Femur (tissue), 1 donor: Measurements from ENCODE around the gene MEGF11.

Source experiments
- DNase-seq: peaks from one replicate; pipeline ENCODE4 v3.0.0-alpha.2; 2017

MEGF11 gene

DNA sequence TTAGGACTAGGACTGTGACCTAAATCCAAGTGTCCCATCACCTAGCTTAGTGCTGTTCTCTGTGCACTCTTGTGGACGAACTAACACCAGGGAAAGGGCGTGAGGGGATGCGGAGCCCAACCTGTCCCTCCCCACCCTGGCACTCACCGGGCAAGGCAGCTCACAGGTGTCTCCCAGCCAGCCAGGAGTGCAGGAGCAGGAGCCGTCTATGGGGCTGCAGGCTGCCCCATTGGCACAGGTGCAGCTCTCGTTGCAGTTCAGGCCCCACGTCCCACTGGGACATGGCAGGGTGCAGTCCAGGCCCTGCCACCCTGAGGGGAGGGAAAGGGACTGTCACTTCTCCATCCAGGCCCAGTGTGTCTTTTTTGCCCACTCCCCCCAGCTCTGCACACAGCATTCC is 324.0 kb downstream of the MEGF11 start:
- DNase-seq: no peak

DNA sequence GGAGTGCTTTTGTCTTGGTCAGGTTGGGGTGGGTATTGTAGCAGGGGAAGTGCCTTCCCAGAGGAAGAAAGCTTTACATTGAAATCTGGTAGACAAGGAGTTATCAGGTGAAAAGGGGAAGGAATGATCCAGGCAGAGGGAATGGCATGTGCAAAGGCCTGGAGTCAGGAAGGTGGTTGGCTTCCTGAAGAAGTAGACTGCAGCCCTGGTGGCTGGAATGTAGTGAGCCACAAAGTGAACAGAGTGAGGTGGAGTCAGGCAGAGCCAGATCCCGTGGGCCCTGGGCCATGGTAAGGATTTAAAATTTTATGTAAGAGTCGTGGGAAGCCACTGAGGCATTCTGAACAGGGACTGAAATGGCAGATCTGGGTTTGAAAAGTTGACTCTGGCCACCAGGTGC is 326.0 kb downstream of the MEGF11 start:
- DNase-seq: no peak

DNA sequence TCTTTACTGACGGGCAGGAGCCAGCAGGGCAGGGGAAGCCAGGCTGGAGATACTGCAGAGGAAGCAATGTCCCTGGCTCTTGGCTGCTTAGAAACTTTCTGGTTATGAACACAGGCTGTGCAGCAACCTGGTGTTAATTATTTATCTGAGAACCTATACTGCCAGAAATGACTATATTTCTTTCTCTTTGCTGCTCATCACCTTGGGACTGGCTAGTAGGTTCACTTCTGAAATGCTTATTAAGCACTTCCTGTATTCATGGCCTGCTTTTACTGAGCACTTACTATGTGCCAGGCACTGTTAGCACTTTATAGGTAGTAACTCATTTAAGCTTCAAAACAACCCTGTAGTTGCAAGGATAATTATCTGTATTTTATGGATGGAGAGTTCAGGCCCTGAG is 326.7 kb downstream of the MEGF11 start:
- no peak for DNase-seq

DNA sequence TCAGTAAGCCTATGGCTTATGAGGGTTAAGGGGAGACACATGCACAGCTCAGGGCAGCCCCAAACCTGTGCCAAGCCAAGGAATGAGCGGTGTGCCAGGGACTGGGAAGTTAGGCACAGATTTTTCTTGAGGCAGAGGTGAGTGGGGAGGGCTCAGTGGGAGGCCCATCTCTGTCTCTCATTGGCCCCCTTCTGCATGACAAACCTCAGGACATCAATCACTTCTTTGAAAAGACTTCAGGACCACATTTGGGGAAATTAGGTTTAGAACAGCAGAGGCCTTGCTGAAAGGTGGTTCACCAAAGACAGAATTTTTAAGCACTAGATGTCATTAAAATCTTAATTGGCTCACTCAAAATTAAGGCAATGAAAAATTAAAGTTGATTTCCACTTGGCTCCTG is 327.1 kb downstream of the MEGF11 start:
- no peak for DNase-seq

DNA sequence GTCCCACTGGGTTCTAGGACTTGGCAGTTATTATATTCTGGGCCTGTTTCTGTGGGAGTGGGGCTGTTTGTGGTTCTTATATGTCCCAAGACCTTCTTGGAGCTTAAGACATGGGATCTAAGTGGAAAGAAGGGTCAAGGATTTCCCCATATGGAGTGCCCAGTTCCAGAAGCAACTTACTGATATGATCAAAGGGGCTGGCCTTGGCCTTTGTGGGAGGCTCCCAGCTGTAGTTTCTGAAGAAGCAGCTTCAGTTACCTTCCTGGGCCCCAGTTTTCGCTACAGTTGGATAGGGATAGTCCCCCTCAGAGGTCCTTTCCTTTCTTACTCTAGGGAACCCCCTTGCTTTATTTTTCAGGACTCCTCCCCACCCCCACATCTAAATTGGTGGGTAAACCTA is 328.2 kb downstream of the MEGF11 start:
- DNase-seq: no peak

DNA sequence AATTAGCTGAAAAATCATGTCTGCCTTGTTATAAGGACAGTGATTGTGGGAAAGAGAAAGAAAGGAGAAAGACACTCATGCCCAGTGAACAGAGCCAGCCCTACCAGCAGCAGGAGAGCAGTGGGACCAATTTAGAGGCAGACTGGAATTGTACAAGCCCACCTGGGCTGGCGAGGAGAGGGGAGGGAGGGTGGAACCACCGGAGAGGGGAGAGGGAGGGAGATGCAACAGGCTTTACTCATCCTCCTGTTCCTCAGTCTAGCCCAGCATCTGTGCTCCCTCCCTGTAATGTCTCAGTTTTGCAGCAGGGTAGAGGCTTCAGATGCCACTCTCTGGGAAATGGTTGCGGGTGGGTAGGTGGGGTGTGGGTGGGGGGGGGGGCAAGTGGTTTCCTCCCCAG is 329.5 kb downstream of the MEGF11 start:
- DNase-seq: no peak

DNA sequence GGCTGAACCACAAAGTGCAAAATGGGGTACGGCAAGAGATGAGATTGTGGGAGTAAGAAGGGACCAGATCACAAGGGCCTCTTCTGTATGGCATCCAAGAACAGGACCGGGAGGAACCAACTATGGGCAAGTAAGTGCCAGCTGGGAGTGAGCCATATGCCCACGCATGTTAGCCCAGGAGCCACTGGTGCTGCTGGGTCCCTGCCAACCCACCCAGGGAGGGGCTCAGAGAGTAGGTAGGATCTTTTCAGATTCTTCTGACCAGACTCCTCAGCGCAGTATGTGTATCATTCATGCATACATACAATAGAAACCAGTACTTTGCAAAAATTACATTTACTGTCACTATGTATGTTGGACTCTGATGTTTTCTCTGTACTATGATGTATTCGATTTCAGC is 330.3 kb downstream of the MEGF11 start:
- no peak for DNase-seq

DNA sequence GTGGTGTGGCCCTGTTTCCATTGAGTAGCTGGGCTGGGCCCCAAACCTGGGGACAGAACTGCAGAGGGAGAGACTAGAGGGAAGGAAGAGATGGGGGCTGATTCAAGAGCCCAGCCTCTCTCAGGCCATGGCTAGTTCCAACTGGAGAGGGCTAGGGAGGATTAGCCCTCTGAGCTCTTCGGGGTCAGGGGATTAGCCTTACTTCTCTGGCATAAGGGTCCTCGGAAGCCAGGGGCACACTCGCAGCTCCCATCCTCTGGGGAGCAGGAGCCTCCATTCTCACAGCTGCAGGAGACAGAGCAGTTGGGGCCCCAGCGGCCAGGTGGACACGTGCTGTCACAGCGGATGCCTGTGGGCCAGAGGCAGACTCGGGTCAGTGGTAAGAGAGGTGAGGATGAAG is 330.9 kb downstream of the MEGF11 start:
- no peak for DNase-seq

DNA sequence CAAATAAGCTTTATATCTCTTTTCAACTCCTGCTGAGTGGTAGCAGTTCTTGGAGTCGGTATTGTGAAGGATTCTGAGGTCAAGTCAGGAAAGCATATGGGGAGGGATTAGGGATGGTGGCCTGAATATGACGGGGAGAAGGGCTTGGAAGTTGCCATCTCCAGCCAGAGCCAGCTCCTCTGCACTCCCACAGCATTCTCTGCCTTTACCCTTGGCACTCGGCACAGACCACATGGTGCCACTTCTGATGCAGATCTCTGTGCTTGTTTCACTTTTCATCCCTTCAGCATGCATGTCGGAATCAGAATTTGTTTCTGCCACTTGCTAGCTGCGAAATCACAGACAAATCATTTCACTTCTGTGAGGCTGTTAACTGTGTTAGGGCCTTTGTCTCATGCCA is 331.8 kb downstream of the MEGF11 start:
- DNase-seq: no peak

DNA sequence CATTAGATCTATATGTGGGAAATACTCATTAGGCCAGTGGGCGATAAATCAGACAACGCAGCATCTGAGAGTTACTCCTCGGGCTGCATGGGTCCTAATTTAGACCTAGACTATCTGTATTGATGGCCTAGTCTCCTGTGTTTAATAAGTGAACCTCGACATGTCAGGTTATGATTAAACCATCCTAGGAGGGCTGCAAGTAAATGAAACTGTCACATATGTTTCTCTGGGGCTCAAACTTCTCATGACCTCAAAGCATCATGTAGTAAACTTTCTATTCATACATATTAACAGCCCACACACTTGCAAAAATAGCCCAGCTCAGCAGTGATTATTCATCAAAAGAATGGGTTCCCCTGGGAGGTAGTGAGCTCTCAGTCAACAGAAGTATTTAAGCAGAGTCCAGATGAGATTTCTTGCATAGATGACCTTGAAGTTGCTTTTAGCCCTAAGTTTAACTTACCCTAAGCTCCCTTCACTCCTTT is 332.7 kb downstream of the MEGF11 start:
- no peak for DNase-seq

DNA sequence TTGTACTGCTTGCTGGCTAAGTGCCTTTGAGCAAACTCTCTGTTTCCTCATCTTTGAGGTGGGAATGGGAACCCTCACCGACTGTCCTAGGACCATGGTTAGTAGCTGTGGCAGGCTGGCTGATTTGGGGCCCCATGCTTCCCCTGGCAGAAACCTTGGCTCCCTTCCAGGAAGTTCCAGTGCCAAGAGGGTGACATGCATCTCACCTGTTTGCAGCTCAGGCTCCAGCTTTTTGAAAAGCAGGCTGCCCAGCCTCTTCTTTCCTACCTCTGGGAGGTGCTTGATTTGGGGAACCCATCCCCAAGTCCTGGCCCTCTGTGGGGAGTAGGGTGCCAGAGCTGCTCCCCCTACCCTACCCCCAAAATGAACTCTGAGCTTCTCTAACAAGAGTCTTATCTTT is 333.4 kb downstream of the MEGF11 start:
- no peak for DNase-seq

DNA sequence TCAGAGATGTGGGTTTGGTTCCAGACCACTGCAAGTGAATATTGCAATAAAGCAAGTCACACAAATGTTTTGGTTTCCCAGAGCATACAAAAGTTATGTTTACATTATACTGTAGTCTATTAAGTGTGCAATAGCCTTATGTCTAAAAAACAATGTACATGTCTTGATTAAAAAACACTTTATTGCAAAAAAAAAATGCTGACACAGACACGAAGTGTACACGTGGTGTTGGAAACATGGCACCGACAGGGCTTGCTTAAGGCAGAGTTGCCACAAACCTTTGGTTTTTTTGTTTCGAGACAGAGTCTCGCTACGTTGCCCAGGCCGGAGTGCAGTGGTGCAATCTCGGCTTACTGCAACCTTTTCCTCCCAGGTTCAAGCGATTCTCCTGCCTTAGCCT is 334.2 kb downstream of the MEGF11 start:
- no peak for DNase-seq

DNA sequence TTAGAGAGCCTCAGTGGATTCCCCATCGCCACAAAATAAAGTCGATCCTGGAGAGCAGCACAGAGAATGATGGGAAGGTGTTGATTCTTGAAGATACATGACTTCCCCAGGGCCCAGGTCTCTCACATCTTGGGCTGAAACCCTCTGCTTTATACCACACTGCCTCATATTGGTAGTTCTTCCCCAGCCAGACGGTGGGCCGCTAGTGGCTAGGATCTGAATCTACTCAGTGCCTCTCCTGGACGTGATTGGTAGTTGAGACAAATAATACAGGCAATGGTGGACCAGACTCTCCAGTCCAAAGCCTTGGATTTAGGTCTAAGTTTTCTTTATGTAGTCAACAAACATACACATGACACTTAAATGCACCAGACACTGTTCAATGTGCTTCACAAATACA is 334.6 kb downstream of the MEGF11 start:
- no peak for DNase-seq

DNA sequence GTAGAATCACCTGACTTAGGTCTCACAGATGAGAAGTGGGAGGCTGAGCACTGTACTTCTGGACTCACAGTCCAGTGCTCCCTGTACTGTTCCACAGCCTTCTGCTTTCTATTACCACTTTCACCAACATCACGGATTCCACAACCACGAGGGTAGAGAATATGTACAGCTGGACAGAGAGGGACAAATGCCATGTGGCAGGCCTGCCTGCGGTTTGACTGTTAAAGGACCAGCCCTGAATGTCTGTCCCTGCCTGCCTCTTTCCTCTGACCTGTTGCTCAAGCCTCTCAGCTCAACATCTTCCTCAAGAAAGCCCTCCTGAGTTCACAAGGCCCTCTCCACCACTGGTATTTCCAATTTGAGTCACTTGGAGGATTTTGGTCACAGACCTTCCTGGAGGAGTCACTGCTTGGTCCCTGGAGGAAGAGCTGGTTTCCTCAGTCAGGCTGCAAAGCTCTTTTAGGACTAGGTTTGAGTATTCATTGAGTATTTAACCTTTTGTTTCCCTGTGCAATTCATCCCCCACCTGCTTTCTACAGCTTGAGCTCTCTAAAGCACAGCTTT is 335.1 kb downstream of the MEGF11 start:
- no peak for DNase-seq

DNA sequence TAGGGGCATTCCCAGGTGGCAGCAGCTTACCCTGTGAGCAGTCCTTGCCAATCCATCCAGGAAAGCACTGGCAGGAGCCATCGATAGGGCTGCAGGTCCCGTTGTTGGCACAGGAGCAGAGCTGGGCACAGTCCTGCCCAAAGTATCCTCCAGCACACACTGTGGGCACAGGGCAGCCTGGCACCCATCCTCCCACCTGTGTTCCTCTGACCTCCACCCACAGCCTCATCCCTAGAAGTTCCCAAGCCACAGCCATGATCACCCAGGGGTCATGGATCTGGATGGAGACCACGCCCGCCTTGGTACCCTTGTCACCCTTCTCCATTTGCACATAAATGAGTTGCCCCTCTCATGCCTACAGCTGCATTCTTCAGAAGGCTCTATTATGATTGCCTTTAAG is 335.6 kb downstream of the MEGF11 start:
- no peak for DNase-seq

DNA sequence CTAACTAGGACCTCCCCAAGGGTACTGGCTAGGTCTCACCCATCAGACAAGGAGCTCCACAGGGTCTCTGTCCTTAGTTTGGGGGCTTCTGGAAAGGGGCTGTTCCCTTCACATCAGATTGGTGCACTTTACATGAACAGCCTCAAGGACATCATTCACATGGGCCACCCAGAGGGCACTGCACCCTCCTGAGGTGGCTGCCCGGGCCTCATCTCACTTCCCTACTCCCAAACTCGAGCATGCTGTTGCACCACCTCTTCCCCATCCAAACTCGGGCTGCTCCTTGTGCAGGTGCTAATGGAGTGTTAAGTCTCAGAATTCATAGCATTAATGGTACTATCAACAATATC is 336.2 kb downstream of the MEGF11 start:
- DNase-seq: no peak

DNA sequence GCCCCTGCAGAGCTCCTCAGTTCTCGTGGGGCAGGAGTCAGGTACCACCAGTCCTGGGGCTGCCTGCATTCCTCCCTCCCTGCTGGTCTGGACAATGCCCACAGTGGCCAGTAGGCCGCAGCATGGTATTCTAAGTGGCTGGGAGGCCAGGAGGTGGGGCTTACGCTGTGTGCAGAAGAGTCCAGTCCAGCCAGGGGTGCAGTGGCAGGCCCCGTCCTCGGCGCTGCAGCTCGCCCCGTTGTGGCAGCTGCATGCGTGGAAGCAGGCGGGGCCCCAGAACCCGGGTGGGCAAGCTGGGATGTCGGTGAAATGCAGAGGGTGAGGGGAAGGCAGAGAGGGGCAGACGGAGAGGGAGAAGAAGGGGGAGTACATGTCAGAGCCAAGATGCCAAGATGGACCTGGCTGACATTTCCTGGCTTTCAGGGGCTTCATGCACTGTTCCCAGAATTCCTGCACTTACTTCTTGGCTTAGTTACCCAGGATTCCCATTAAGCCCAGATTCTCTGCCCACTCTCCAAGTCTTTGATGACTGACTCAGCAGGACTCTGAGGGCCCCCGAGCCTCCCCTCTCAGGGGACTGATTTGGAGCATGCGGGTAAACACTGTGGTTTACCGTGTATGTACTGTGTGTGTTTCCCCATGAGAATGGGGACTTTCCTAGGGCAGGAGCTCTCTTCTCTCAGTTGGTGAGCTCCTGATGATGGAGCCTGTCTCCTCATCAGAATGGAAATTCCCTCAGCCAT is 336.7 kb downstream of the MEGF11 start:
- DNase-seq: peak; percentile 66

DNA sequence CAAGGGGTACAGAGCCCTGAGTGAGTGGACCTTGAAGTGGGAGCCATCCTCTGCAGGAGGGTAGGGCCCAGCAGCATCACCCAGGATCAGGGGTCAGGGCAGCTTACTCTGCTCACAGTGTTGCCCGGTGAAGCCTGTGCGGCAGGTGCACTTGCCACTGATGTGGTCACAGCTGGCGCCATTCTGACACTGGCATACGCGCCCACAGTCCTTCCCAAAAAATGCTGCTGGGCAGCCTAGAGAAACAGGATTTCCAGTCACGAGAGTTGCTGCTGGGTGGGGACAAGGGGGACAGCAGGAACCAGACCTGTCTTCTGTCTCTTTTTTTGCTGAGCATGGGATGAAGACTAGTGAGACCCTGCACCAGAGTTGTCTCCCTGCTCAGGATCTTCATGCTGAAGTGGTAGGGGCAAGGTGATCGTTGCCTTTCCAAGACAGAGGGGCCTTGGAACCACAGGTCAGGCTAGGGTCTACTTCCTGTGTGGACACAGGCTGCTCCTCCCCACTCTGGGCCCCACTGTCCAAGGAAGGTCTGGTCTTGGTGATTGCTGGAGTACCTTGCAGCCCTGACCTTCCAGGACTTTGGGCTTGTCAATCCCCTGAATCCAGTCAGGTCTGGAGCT is 337.4 kb downstream of the MEGF11 start:
- no peak for DNase-seq

DNA sequence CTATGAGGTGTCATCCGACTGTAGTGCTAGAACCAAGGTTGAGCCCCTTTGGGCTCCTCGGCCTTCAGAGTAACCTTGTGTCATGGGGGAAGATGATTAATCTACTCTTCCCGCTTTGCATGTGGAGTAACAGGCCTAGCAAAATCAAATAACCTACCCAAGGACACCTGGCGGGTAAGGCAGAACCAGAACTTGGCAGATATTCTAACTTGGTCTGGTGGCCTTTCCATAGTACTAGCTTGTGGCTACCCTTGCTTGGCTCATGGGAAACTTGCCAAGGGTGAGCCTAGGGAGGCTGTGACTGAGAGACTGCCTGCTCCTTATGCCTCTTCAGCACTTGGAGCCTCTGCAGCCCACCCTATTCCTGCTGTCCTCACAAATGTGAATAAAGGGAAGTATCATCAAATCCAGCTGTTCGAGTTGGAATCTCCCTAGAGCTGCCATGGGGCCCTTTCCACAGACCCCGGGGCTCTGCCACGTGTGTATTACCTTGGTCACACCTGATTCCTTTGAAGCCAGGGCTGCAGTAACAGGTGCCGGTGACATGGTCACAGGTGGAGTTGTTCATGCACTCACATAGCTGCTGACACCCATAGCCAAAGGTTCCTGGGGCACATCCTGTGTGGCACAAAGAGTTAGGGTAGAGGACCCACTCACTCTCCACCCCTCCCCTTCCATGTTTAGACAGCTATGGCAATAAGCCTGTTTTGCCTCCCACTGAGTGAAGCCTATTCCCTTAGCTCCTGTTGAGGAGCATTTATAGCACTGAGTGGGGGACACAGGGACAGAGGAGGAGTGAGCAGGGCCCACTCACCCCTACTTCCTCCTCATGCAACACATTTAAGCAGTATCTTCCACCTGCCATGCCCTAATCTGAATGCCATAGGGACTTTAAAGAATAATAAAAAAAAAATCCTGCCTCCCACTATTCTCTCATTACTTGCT is 338.3 kb downstream of the MEGF11 start:
- DNase-seq: no peak

DNA sequence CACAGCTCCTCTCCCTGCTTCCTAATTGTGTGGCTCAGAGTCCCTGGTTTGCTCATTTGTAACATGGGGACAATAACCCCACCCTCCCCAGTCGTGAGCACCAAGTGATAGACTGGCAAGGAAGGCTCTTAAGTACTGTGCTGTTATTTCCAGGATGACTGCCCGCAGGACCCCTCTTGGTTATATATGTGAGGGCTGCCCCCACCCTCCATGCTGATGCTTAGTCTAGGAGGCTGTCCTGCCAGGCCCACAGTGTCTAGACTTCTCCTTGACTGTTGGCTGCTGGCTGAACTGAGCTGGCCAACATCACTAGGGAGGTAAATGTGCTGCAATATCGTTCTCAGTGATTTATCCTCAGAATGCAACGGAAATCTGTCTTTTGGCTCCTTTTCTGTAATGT is 339.2 kb downstream of the MEGF11 start:
- DNase-seq: peak; percentile 64

DNA sequence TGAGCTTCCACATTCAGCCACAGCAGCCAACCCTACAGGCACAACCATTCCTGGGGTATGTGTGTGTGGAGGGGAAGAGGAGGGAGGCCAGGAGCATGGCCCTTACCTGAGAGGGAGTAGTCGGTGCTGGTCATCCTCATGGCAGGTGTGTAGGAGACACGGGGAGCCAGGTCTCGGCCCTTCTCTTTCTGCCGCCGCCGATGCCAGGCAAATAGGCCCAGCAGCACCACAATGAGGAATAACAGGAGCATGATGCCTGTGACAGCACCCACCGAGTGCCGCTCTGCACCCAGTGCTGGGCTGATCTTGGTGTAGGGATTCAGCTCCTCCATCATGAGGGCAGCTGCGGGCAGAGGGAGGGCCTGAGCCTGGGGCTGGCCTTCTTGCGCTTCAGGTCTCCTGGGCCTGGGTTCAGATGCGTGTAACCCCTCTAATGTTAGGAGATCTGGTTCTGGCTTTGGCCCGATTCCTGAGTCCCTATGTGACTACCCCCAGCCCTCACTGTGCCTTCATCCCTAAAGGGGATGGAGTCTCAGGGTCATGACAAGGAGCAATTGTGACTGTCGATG is 339.8 kb downstream of the MEGF11 start:
- DNase-seq: peak; percentile 9

DNA sequence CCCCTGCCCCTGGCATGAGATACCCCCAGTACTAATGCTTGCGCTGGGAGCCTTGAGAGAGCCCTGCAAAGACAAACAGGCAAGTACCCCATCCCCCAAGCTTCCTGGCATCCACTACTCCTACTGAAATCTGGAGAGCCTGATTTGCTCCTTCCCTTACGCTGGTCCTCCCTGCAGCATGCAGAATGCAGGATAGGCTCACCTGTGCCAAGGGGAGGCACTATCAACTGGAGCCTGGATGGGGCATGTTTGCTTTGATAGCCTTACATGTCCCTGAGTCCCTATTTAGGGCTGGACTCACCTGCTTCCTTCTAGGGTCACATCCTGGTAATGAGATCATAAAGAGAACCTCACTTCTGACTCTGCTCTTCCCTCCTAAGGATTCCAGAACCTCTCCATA is 341.3 kb downstream of the MEGF11 start:
- DNase-seq: peak; percentile 11

DNA sequence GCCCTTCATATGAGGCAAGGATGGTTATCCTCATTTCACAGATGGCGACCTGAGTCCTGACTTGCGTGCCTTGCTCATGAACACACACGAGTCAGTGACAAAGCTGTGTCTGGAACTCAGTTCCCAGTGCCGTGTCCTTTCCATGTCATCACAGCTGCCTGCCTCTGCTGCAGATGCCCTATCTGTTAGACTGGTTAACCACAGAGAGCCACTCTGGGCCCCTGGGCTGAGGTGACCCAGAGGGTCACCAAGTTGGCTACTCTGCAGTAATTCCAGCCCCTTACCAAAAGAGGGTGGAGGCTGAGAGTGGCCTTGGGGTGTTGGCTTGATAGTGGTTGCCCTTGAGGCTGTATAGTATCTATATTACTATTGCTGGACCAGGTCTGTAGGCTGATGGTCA is 343.2 kb downstream of the MEGF11 start:
- peak; percentile 7 for DNase-seq
